ENCODE results near the gene QSOX2. TPM values are rescaled to one million over a fixed set of nuclear protein-coding genes. Genes with fewer than 3 reads are reported as not detected.

Gene QSOX2
- total RNA-seq, 2 experiments from 2014 or later, result 50.0 to 57.5 TPM

- Histone ChIP-seq H3K9me2 (ENCODE audit: insufficient read depth, low read length) (no peaks in the 10 kb centered on the region), H3K9me3 (ENCODE audit: low read length) (no peaks in the 10 kb centered on the region), H3K27ac (ENCODE audit: low read depth, low read length, poor library complexity, severe bottlenecking) (no peak overlapping the region), H3K79me2 (ENCODE audit: insufficient read depth, low read depth, low read length) (peaks cover 37% of the 10 kb centered on the region), H2AFZ (ENCODE audit: low read length) (no peak overlapping the region), H3K4me2 (ENCODE audit: low read length) (no peak overlapping the region), H3K4me3 (ENCODE audit: low read depth, low read length, poor library complexity, severe bottlenecking) (no peak overlapping the region), H3K4me1 (ENCODE audit: insufficient read depth, low read length, poor library complexity, severe bottlenecking) (peaks cover 26% of the 10 kb centered on the region), H4K20me1 (ENCODE audit: insufficient read depth, low read length) (peaks cover 20% of the 10 kb centered on the region; the same call in 1 of the 2 replicates), H3K36me3 (ENCODE audit: insufficient read depth, low read length) (peaks cover 88% of the 10 kb centered on the region)
- TF ChIP-seq, protein P1, sequence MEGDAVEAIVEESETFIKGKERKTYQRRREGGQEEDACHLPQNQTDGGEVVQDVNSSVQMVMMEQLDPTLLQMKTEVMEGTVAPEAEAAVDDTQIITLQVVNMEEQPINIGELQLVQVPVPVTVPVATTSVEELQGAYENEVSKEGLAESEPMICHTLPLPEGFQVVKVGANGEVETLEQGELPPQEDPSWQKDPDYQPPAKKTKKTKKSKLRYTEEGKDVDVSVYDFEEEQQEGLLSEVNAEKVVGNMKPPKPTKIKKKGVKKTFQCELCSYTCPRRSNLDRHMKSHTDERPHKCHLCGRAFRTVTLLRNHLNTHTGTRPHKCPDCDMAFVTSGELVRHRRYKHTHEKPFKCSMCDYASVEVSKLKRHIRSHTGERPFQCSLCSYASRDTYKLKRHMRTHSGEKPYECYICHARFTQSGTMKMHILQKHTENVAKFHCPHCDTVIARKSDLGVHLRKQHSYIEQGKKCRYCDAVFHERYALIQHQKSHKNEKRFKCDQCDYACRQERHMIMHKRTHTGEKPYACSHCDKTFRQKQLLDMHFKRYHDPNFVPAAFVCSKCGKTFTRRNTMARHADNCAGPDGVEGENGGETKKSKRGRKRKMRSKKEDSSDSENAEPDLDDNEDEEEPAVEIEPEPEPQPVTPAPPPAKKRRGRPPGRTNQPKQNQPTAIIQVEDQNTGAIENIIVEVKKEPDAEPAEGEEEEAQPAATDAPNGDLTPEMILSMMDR (conservative IDR thresholded peaks at IDR 0.05; ENCODE audit: low read length), result no peak
- TF ChIP-seq EZH2phosphoT487 (IDR thresholded peaks at IDR 0.05; ENCODE audit: borderline replicate concordance, low read depth, low read length), result no peak
- CTCF ChIA-PET (ENCODE audit: unreplicated experiment), result no interaction called here
- no TSS peak for BruUV-seq (replicated peaks)
- POLR2A ChIA-PET, result no interaction called here
- no peak for DNase-seq (ENCODE audit: low spot score)
- intact Hi-C loops (cut with micrococcal nuclease; ENCODE audit: unreplicated experiment), result no loop called here
These were observed 10.4 kb downstream of the QSOX2 start for GRCh38 chr9:136235171-136235570.

- Histone ChIP-seq H3K4me2 (ENCODE audit: low read length) (no peak overlapping the region), H3K27ac (ENCODE audit: low read depth, low read length, poor library complexity, severe bottlenecking) (no peak overlapping the region), H3K9me2 (ENCODE audit: insufficient read depth, low read length) (no peaks in the 10 kb centered on the region), H4K20me1 (ENCODE audit: insufficient read depth, low read length) (peaks cover 19% of the 10 kb centered on the region; the same call in 1 of the 2 replicates), H3K79me2 (ENCODE audit: insufficient read depth, low read depth, low read length) (peaks cover 31% of the 10 kb centered on the region), H3K9me3 (ENCODE audit: low read length) (no peaks in the 10 kb centered on the region), H3K36me3 (ENCODE audit: insufficient read depth, low read length) (peaks cover 87% of the 10 kb centered on the region), H3K4me1 (ENCODE audit: insufficient read depth, low read length, poor library complexity, severe bottlenecking) (peaks cover 21% of the 10 kb centered on the region), H2AFZ (ENCODE audit: low read length) (no peak overlapping the region), H3K4me3 (ENCODE audit: low read depth, low read length, poor library complexity, severe bottlenecking) (no peak overlapping the region)
- intact Hi-C loops (cut with micrococcal nuclease; ENCODE audit: unreplicated experiment), result no loop called here
- TF ChIP-seq EZH2phosphoT487 (IDR thresholded peaks at IDR 0.05; ENCODE audit: borderline replicate concordance, low read depth, low read length), result no peak
- TF ChIP-seq, protein P1 (conservative IDR thresholded peaks at IDR 0.05; ENCODE audit: low read length), result no peak
- DNase-seq (ENCODE audit: low spot score), result no peak
- ChIA-PET CTCF (ENCODE audit: unreplicated experiment) (interaction anchor here (0.6 to 0.7 kb wide), 2 partner anchors 20 to 65 kb away, joined by 3 to 10 read pairs; no protein-coding TSS in a partner anchor), POLR2A (no interaction called here)
- no TSS peak for BruUV-seq (replicated peaks)
These were observed 11.0 kb downstream of the QSOX2 start for GRCh38 chr9:136234597-136234996.

DNA sequence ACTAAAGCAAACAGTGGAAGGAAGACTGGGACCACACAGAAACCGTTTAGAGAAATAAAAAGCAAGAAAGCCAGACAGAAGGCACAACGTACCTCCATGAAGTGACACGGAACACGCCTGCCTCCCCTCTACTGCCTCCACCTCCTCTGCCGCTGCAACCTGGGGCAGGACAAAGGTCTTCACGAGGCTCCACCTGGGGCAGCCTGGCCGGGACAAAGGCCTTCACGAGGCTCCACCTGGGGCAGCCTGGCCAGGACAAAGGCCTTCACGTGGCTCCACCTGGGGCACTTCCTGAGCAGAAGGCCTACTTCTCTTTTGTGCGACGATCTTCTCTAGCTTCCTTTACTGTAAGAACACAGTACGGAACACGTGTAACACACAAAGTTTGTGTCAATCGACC lies 11.7 kb downstream of the QSOX2 start:
- BruUV-seq (replicated peaks), result no TSS peak
- DNase-seq (ENCODE audit: low spot score), result no peak
- Histone ChIP-seq H3K27ac (ENCODE audit: low read depth, low read length, poor library complexity, severe bottlenecking) (no peak overlapping the region), H2AFZ (ENCODE audit: low read length) (no peak overlapping the region), H3K4me1 (ENCODE audit: insufficient read depth, low read length, poor library complexity, severe bottlenecking) (peaks cover 13% of the 10 kb centered on the region), H3K36me3 (ENCODE audit: insufficient read depth, low read length) (peaks cover 83% of the 10 kb centered on the region), H3K9me3 (ENCODE audit: low read length) (no peaks in the 10 kb centered on the region), H3K4me3 (ENCODE audit: low read depth, low read length, poor library complexity, severe bottlenecking) (no peak overlapping the region), H3K9me2 (ENCODE audit: insufficient read depth, low read length) (no peaks in the 10 kb centered on the region), H3K4me2 (ENCODE audit: low read length) (no peak overlapping the region), H4K20me1 (ENCODE audit: insufficient read depth, low read length) (peaks cover 12% of the 10 kb centered on the region; the same call in 1 of the 2 replicates), H3K79me2 (ENCODE audit: insufficient read depth, low read depth, low read length) (peaks cover 28% of the 10 kb centered on the region)
- POLR2A ChIA-PET, result no interaction called here
- intact Hi-C loops (cut with micrococcal nuclease; ENCODE audit: unreplicated experiment), result no loop called here
- CTCF ChIA-PET (ENCODE audit: unreplicated experiment), result interaction anchor here (0.6 to 0.7 kb wide), 2 partner anchors 21 to 66 kb away, joined by 3 to 10 read pairs; no protein-coding TSS in a partner anchor
- TF ChIP-seq EZH2phosphoT487 (IDR thresholded peaks at IDR 0.05; ENCODE audit: borderline replicate concordance, low read depth, low read length), result no peak
- TF ChIP-seq, protein P1 (conservative IDR thresholded peaks at IDR 0.05; ENCODE audit: low read length), result no peak
